SK-N-SH (cell line): ENCODE results near the gene TGFBR3. TPM values are rescaled to one million over a fixed set of nuclear protein-coding genes. Genes with fewer than 3 reads are reported as not detected.
"Not testable (repeated sequence)": the region's sequence is repeated elsewhere in the genome, so short reads cannot be mapped to it uniquely, and the experiment has no call there.

Experiments used
- CTCF ChIA-PET: fragments of 300-600, 350-600 bp; formaldehyde crosslinking; extraction: SDS; loops from one replicate; lab custom pipeline; 2021; lab: Yijun Ruan, JAX
- POLR2A ChIA-PET: fragments of 350-600 bp; sonication (Branson Sonifier 250); formaldehyde crosslinking; extraction: SDS; loops from one replicate; lab custom pipeline; 2020; ENCODE audit warnings: antibody characterized with exemption, inconsistent platforms; lab: Yijun Ruan, JAX
- DNase-seq: peaks from one replicate; pipeline ENCODE4 v3.0.0; 2012
- H2AFZ ChIP-seq: fragments of 200-600 bp; sonication (generic); 2 replicates; pipeline ENCODE4 v1.8.1; 2016; ENCODE audit warnings: antibody characterized with exemption, mild to moderate bottlenecking, low read depth
- H3F3A ChIP-seq: fragments of 200-600 bp; sonication (generic); replicated peaks from 2 replicates; pipeline ENCODE3; 2016; ENCODE audit warnings: antibody characterized with exemption, mild to moderate bottlenecking; ENCODE audit not compliant: insufficient read depth
- H3K27ac ChIP-seq, 2 experiments: fragments of 200-500 bp in 1 of 2; fragments of 200-600 bp in 1 of 2; sonication (Bioruptor generic) in 1 of 2; sonication (generic), shearing (Covaris generic) in 1 of 2; 2 replicates each; pipeline versions ENCODE4 v1.5.1 to v1.6.1; 2014 to 2016; ENCODE audit warnings: low read depth in 2 of 2, inconsistent platforms in 1 of 2, low read length in 1 of 2, mild to moderate bottlenecking in 1 of 2, mixed read lengths in 1 of 2
- H3K27me3 ChIP-seq: fragments of 200-600 bp; sonication (generic), shearing (Covaris generic); 2 replicates; pipeline ENCODE4 v1.6.1; 2016; ENCODE audit warnings: mixed run types; ENCODE audit not compliant: insufficient read depth
- H3K36me3 ChIP-seq, 2 experiments: fragments of 200-500 bp in 1 of 2; fragments of 200-600 bp in 1 of 2; sonication (Bioruptor generic) in 1 of 2; sonication (generic) in 1 of 2; replicated peaks in 1 of 2; 2 replicates each; pipeline versions ENCODE3 to v1.5.1; 2014 to 2016; ENCODE audit warnings: low read length in 1 of 2, mild to moderate bottlenecking in 1 of 2; ENCODE audit not compliant: insufficient read depth in 2 of 2, control insufficient read depth in 1 of 2
- H3K4me1 ChIP-seq, 2 experiments: fragments of 200-500 bp in 1 of 2; fragments of 200-600 bp in 1 of 2; sonication (Bioruptor generic) in 1 of 2; sonication (generic), shearing (Covaris generic) in 1 of 2; 2 replicates each; pipeline versions ENCODE4 v1.5.1 to v1.6.1; 2014 to 2016; ENCODE audit warnings: low read depth in 1 of 2, low read length in 1 of 2, mixed run types in 1 of 2; ENCODE audit not compliant: insufficient read depth in 2 of 2, control insufficient read depth in 1 of 2
- H3K4me2 ChIP-seq: fragments of 200-600 bp; sonication (generic), shearing (Covaris generic); 2 replicates; pipeline ENCODE4 v1.6.1; 2017; ENCODE audit warnings: mixed run types
- H3K4me3 ChIP-seq, 2 experiments: fragments of 200-500 bp in 1 of 2; fragments of 200-600 bp in 1 of 2; sonication (Bioruptor generic) in 1 of 2; sonication (generic), shearing (Covaris generic) in 1 of 2; 2 replicates each; pipeline versions ENCODE4 v1.5.1 to v1.8.1; 2014 to 2016; ENCODE audit warnings: low read depth in 2 of 2, inconsistent platforms in 1 of 2, low read length in 1 of 2, mild to moderate bottlenecking in 1 of 2, mixed read lengths in 1 of 2, moderate library complexity in 1 of 2
- H3K79me2 ChIP-seq: fragments of 200-600 bp; sonication (generic); 2 replicates; pipeline ENCODE4 v1.8.1; 2017; ENCODE audit warnings: mild to moderate bottlenecking; ENCODE audit not compliant: insufficient read depth
- H3K9ac ChIP-seq: fragments of 200-600 bp; sonication (generic); 2 replicates; pipeline ENCODE4 v1.6.1; 2017; ENCODE audit warnings: mixed run types
- H3K9me2 ChIP-seq: fragments of 200-600 bp; sonication (generic); 2 replicates; pipeline ENCODE4 v1.6.1; 2017; ENCODE audit warnings: mixed run types
- H3K9me3 ChIP-seq: fragments of 200-600 bp; sonication (generic); 2 replicates; pipeline ENCODE4 v1.6.1; 2017; ENCODE audit warnings: mixed run types, mild to moderate bottlenecking, moderate library complexity
- H4K20me1 ChIP-seq: fragments of 200-600 bp; sonication (generic); 2 replicates; pipeline ENCODE4 v1.6.1; 2017; ENCODE audit warnings: mild to moderate bottlenecking, mixed run types; ENCODE audit not compliant: insufficient read depth
- ELF1 ChIP-seq: IDR thresholded peaks from 2 replicates; pipeline ENCODE4 v1.4.0; 2012
- EP300 ChIP-seq, 2 experiments: IDR thresholded peaks; 2 replicates each; pipeline versions ENCODE4 v1.4.0 to v1.6.1; 2012; ENCODE audit warnings: borderline replicate concordance in 1 of 2, low read depth in 1 of 2, low read length in 1 of 2
- FOXJ3 ChIP-seq: sonication (generic); formaldehyde crosslinking; IDR thresholded peaks from 2 replicates; pipeline ENCODE4 v1.5.1; 2020; ENCODE audit warnings: mild to moderate bottlenecking, missing genetic modification reagents
- FOXM1 ChIP-seq: IDR thresholded peaks from 2 replicates; pipeline ENCODE4 v1.4.0; 2012; ENCODE audit warnings: low read depth, mild to moderate bottlenecking
- JUND ChIP-seq: IDR thresholded peaks from 2 replicates; pipeline ENCODE4 v1.4.0; 2012
- NFIC ChIP-seq: IDR thresholded peaks from 2 replicates; pipeline ENCODE4 v1.4.0; 2012; ENCODE audit warnings: borderline replicate concordance
- SIN3A ChIP-seq: IDR thresholded peaks from 2 replicates; pipeline ENCODE4 v1.6.1; 2012; ENCODE audit warnings: low read depth, mild to moderate bottlenecking, low read length, moderate library complexity, borderline replicate concordance
- TCF12 ChIP-seq: IDR thresholded peaks from 2 replicates; pipeline ENCODE4 v1.4.0; 2012
- WGBS: methylation state at CpG from one replicate; pipeline ENCODE4 v1.1.6; 2017; ENCODE audit warnings: low lambda C conversion rate; 5-methylcytosine and 5-hydroxymethylcytosine counted together
- polyA plus RNA-seq, 3 experiments: library from polyadenylated mRNA; depleted of rRNA; stranded (reverse); fragments of >200 nt; gene quantifications; 2 replicates each; pipeline ENCODE4 v1.2.3, GENCODE V29; 2012
- TF ChIP-seq, protein P1 (sequence below): IDR thresholded peaks from 2 replicates; pipeline ENCODE4 v1.6.1; 2012; ENCODE audit warnings: mild to moderate bottlenecking, low read depth, low read length, moderate library complexity
- TF ChIP-seq, protein P2 (sequence below): IDR thresholded peaks from 2 replicates; pipeline ENCODE4; 2012

Gene TGFBR3
- polyA plus RNA-seq, 1 of the 3 experiments (the other 2 are of a cell fraction), result 0.07 TPM

DNA sequence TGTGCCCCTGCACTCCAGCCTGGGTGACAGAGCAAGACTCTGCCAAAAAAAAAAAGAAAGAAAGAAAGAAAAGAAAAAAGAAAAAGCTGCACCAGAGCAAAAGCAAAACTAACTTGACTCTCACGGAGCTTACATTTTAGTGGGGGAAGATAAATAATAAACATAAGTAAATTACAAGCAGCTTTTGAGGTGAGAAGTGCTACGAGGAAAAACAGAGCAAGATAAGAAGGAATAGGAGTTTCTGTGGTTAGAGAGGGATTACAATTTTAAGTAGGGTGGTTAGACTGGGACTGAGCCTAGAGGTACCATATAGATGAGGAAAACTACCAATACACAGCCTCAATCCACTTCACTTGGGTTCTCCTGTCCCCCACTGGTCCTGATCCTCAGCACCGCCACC lies 43.9 kb downstream of the TGFBR3 start:
- ChIA-PET POLR2A (interaction anchor here (0.6 kb wide), 1 partner anchor 27 kb away, joined by 3 read pairs; no protein-coding TSS in a partner anchor), CTCF (no interaction called here)
- Histone ChIP-seq H3K9me3 (no peaks in the 10 kb centered on the region), H3F3A (no peaks in the 10 kb centered on the region), H2AFZ (no peak overlapping the region), H3K36me3 (no peaks in the 10 kb centered on the region), H3K9me2 (no peaks in the 10 kb centered on the region), H4K20me1 (no peaks in the 10 kb centered on the region), H3K27ac (no peak overlapping the region), H3K4me3 (no peak overlapping the region), H3K4me2 (no peak overlapping the region), H3K27me3 (peaks cover 31% of the 10 kb centered on the region), H3K79me2 (no peaks in the 10 kb centered on the region), H3K9ac (no peak overlapping the region), H3K4me1 (no peaks in the 10 kb centered on the region)
- DNase-seq, result no peak
- TF ChIP-seq NFIC, result no peak
- TF ChIP-seq TCF12, result no peak
- no peak for TF ChIP-seq FOXJ3 (CRISPR knock-in tag)
- no peak for TF ChIP-seq ELF1
- TF ChIP-seq JUND, result no peak
- no peak for TF ChIP-seq FOXM1
- TF ChIP-seq EP300 (IDR thresholded peaks at IDR 0.05; ENCODE audit: borderline replicate concordance in 1 of 2, low read depth in 1 of 2, low read length in 1 of 2), result no peak
- TF ChIP-seq, protein P1, sequence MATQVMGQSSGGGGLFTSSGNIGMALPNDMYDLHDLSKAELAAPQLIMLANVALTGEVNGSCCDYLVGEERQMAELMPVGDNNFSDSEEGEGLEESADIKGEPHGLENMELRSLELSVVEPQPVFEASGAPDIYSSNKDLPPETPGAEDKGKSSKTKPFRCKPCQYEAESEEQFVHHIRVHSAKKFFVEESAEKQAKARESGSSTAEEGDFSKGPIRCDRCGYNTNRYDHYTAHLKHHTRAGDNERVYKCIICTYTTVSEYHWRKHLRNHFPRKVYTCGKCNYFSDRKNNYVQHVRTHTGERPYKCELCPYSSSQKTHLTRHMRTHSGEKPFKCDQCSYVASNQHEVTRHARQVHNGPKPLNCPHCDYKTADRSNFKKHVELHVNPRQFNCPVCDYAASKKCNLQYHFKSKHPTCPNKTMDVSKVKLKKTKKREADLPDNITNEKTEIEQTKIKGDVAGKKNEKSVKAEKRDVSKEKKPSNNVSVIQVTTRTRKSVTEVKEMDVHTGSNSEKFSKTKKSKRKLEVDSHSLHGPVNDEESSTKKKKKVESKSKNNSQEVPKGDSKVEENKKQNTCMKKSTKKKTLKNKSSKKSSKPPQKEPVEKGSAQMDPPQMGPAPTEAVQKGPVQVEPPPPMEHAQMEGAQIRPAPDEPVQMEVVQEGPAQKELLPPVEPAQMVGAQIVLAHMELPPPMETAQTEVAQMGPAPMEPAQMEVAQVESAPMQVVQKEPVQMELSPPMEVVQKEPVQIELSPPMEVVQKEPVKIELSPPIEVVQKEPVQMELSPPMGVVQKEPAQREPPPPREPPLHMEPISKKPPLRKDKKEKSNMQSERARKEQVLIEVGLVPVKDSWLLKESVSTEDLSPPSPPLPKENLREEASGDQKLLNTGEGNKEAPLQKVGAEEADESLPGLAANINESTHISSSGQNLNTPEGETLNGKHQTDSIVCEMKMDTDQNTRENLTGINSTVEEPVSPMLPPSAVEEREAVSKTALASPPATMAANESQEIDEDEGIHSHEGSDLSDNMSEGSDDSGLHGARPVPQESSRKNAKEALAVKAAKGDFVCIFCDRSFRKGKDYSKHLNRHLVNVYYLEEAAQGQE, result no peak
- TF ChIP-seq, protein P2, sequence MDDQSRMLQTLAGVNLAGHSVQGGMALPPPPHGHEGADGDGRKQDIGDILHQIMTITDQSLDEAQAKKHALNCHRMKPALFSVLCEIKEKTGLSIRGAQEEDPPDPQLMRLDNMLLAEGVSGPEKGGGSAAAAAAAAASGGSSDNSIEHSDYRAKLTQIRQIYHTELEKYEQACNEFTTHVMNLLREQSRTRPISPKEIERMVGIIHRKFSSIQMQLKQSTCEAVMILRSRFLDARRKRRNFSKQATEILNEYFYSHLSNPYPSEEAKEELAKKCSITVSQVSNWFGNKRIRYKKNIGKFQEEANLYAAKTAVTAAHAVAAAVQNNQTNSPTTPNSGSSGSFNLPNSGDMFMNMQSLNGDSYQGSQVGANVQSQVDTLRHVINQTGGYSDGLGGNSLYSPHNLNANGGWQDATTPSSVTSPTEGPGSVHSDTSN, result no peak
- no peak for TF ChIP-seq SIN3A
- TF ChIP-seq, all 33 proteins: peak for 0
- 19% methylated on average over 3 of the region's 3 CpGs for WGBS

DNA sequence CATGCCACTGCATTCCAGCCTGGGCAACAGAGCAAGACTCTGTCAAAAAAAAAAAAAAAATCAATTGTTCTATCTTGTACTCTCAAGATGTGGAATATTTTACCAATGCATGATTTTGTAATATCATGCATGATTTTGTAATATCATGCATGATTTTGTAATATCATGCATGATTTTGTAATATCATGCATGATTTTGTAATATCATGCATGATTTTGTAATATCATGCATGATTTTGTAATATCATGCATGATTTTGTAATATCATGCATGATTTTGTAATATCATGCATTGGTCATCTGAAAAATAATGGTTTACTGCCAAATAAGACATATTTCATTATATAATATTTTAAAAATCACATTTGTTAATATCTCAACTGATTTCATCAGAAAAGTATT lies 45.7 kb downstream of the TGFBR3 start:
- POLR2A ChIA-PET, H3K36me3 ChIP-seq, H3K9me3 ChIP-seq, H3K9ac ChIP-seq, H2AFZ ChIP-seq, H3K79me2 ChIP-seq, H3K9me2 ChIP-seq, H4K20me1 ChIP-seq, CTCF ChIA-PET, H3F3A ChIP-seq, H3K4me2 ChIP-seq, H3K4me1 ChIP-seq, H3K4me3 ChIP-seq, DNase-seq, H3K27ac ChIP-seq: not testable (repeated sequence)
- H3K27me3 ChIP-seq, result peaks cover 22% of the 10 kb centered on the region
